Medulla oblongata (tissue), 1 donor: ENCODE data around the gene BAIAP2L2.

ENCODE experiments used
- DNase-seq: peaks from one replicate; pipeline ENCODE4 v3.0.0-alpha.2; 2015; ENCODE audit errors: extremely low spot score

The BAIAP2L2 gene

DNA sequence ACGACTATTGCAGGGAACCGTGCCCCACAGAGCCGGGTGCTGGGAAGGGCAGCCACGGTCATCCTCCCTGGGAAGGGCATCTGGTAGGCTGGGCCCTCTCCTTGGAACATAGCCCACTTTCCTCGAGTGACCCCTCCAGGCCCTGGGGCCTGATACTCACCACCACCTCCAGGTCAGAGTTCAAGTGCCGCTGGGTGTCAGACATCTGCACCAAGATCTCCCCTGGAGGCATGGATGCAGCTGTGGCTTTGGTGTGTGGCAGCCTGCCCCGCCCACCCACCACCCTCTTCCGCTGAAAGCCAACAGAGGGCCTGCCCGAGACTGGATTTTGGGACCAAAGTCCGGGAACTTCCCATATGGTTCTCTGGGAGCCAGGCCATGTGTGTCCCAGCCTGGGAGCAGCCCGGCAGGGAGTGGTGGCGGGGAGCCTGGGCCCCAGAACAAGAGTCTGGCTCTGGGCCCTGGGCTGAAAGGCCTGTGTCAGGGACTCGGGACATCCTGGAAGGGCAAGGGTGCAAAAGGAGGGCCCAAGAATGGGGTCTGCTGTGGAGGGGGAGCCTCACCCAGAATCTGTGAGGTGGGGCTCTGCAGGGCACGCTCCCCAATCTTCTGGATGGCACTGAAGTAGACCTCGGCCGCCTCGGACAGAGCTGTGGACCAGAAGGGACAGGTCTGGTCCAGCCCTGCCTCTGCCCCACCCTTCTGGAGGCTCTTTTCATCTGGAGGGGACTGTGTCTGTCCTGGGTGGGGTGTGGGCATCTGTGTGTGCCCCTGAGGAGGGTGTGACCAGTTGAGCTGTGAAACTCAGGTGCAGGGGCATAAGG is 2.6 kb downstream of the BAIAP2L2 start:
- no peak for DNase-seq

- peak; percentile 34 for DNase-seq
Observed at GRCh38 chr22:38106814-38107578, 3.5 kb downstream of the BAIAP2L2 start.

DNA sequence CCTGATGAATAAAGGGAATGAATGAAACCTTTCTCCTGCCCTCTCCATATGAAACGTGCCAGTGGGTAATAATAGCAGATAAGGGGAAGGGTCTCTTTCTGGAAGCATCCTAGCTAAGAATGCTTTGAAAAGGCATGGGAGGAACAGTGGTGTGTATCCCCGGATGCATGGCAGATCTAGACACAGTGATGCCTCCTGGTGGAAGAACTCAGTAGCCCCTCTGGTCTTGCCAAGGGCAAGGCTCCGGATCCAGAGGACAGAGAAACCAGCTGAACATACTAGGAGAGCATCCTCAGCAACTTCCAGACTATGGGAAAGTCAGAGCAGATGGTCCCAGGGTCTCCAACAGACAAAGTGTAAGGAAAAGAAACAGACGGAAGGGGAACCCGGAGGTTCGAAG is 6.4 kb downstream of the BAIAP2L2 start:
- DNase-seq = no peak

GRCh38 chr22:38103641-38104040 is 6.8 kb downstream of the BAIAP2L2 start:
- DNase-seq = no peak

DNA sequence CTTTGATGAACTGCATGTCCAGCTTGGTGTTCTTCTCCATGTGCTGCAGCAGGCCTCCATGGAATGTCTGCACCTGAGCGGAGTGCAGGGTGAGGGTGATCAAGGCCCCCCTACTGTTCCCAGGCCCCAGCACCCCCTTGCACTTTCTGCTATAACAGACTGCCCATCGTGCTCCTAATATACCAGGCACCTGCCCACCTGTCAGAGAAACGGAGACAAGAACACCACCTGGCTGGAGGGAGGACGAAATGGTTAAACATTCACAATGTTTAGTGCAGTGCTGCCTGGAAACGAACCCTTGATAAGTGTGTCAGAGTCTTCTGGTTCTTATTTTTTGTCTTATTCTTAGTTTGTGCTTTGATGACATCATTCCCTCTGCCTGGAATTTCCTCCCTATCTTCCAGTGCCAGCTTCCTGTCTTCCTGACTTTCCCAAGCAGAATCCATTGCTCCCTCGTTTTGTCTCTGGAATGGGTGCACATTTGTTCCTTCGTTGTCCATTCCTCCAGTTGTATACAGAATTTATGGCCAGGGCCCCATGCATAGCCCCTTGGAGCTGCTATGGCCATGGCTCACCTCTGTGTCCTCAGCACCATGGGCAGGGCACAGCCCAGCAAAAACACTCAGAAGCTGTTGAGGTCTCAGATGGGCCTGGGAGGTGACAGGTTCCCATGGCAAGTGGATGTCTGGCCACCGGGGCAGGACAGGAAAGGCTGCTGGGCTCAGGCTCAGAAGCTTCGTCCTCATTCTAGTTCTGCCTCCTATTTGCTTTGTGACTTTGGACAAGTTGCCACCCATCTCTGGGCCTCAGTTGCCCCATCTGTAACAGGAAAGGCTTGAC is 11.9 kb downstream of the BAIAP2L2 start:
- DNase-seq = no peak

GRCh38 chr22:38097557-38098409 is 12.7 kb downstream of the BAIAP2L2 start:
- DNase-seq = no peak

DNA sequence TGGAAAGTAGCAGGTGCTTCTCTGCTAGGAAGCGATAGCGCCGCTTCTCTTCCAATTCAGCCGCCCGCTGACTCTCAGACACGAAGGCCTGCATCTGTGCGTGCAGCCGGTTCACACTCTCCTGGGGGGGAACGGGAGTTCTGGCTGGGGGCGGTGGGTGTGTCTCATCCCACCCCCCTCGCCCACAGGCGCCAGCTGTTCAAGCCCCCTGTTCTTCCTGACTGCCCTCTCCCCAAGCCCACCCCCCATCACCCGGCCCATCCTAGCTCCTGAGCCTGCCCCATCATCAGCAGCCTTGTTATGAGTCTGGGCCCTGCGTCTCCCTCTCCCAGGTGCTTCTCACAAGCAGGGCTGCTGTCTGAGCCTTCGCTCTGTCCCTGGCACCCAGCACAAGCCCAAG is 13.4 kb downstream of the BAIAP2L2 start:
- no peak for DNase-seq

- no peak for DNase-seq
Observed at GRCh38 chr22:38089474-38089851, 21.0 kb downstream of the BAIAP2L2 start.

GRCh38 chr22:38088629-38089473 is 21.6 kb downstream of the BAIAP2L2 start:
- no peak for DNase-seq

DNA sequence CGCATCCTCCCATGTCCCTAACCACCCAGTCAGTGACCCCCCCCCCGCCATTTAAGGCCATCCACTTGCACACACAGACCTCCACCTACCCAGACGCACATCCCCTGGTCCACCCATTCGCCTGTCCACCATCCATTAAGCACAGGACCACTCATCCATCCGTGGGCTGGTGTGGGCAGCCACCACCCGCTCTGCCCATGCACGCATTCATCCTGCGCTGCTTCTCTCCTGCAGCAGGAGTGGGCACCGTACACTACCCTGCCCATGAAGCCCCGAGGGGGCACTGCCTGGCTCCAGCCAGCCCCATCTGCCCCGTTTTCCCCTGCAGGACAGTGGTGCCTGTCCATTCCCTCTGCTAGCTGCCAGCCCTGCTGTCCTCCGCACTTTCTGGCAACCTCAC is 22.6 kb downstream of the BAIAP2L2 start:
- DNase-seq = no peak

- no peak for DNase-seq
Observed at GRCh38 chr22:38086942-38087341, 23.5 kb downstream of the BAIAP2L2 start.

- no peak for DNase-seq
Observed at GRCh38 chr22:38086001-38086845, 24.3 kb downstream of the BAIAP2L2 start.

DNA sequence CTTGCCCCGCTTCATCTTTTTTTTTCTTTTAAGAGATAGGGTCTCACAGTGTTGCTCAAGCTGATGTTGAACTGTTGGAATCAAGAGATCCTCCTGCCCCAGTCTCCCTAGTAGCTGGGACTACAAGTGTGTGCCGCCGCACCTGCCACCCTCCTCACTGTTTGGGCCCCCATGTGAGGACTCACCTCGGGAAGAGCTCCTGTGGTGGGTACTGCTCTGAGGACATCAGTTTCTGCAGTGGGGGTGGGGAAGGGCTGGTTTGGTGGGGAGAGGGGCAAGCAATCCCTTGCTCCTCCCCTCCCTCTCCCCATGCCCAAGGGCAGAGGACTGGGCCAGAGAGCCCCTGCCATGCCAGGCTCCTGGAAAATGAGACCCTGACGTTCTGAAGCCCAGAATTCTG is 25.0 kb downstream of the BAIAP2L2 start:
- DNase-seq = no peak

- DNase-seq = no peak
Observed at GRCh38 chr22:38085056-38085455, 25.4 kb downstream of the BAIAP2L2 start.

DNA sequence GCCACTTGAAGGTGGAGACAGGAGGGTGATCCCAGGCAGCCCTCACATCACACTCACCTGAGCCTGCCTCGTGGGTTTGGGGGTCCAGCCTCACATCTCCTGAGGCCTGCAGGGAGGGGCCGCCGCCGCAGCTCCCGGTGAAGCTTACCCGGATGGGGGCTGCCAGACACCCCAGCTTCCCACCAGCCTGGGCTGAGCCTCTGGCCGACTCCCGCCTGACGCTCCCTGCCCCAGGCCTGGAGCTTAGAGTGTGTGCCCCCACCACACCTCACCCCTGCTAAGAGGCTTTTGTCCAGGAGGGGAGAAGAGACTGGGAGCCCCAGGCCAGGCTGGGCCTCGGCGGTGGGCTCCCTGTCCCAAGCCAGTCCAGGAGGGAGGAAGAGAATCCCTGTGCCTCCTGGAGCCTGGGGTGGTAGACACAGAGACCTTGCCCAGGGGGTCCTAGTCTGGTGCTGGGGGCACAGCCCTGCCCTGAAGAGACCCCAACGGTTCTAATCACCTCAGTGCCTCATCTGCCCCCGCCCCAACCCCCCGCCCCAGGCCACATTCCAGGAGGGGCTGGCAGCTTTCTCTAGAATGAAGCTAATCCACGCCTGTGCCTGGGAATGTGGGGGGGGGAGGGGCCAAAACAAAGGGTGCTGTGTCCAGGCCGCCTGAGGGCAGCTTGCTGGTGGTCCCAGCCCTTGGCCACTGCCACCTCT is 26.4 kb downstream of the BAIAP2L2 start, which contains the start of gene SLC16A8:
SLC16A8 (minus strand) TSS at position 254 of the 701 bp plus-strand sequence. CDS start 1,311 bp downstream, outside the sequence.
- no peak for DNase-seq

DNA sequence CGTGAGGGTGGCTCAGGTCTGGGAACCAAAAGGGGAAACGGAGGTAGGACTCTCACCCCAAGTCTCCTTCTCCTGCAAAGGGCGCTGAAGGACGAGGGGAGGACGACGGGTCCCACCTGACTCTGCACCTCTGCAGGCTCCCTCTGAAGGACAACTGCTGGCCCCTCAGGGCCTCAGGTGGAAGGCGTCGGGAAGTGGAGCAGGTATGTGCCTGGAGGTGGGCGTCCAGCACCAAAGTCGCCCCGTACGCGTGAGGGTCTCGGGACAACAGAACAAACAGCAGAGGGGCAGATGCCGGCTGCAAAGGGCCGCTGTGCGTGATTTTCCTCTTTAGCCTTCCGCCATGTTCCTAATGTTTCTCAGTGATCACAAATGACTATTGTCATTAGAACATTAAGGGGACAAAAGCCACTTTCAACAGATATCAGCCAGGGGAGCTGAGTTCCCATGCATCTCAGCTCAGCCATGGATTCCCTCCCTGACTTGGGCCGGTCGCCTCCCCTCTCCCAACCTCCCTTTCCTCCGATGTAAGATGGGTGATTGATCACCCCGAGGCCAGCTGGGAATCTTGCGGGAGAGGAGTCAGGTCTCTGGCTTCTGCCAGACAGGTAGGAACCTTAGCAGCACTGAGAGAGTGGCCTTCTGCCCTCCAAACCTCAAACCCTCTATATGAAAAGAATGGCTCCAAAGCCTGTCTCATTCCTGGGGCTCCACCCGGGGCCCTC is 27.3 kb downstream of the BAIAP2L2 start:
- peak; percentile 25 for DNase-seq

- no peak for DNase-seq
Observed at GRCh38 chr22:38081941-38082828, 28.3 kb downstream of the BAIAP2L2 start.
